Measurements from ENCODE around the gene ATAD1.

DNA sequence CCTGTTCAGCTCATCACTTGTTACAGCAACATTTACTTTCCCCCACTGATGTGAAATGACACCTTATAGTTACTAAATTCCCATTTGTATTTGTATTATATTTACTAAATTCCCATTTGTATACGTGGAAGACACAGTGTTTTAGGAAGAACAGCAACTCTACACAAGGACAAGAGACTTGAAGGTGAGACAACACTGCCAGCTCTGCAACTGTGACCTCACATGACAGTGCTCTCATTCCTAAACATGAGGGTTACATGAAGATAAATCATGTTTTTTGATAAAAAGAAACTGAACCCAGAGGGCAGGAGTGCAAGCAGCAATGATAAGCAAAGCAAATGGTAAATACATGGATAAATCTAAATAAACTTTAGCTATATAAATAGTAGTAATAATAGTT is 60.3 kb downstream of the ATAD1 start:
- TF ChIP-seq, protein P1, sequence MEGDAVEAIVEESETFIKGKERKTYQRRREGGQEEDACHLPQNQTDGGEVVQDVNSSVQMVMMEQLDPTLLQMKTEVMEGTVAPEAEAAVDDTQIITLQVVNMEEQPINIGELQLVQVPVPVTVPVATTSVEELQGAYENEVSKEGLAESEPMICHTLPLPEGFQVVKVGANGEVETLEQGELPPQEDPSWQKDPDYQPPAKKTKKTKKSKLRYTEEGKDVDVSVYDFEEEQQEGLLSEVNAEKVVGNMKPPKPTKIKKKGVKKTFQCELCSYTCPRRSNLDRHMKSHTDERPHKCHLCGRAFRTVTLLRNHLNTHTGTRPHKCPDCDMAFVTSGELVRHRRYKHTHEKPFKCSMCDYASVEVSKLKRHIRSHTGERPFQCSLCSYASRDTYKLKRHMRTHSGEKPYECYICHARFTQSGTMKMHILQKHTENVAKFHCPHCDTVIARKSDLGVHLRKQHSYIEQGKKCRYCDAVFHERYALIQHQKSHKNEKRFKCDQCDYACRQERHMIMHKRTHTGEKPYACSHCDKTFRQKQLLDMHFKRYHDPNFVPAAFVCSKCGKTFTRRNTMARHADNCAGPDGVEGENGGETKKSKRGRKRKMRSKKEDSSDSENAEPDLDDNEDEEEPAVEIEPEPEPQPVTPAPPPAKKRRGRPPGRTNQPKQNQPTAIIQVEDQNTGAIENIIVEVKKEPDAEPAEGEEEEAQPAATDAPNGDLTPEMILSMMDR (IDR thresholded peaks at IDR 0.05 in 2 of 3, conservative IDR thresholded peaks at IDR 0.05 in 1 of 3; ENCODE audit: control insufficient read depth in 2 of 3, extremely low read depth in 1 of 3, insufficient read depth in 1 of 3, low read depth in 3 of 3, low read length in 3 of 3) = no peak
- TF ChIP-seq POLR2AphosphoS5 (IDR thresholded peaks at IDR 0.05; ENCODE audit: low read length) (no peak), EP300 (IDR thresholded peaks at IDR 0.05; ENCODE audit: borderline replicate concordance in 1 of 2, control insufficient read depth in 1 of 2, low read depth in 2 of 2, low read length in 2 of 2) (no peak), FOS (IDR thresholded peaks at IDR 0.05; ENCODE audit: borderline replicate concordance, extremely low read depth, insufficient read length) (no peak), RFX5 (IDR thresholded peaks at IDR 0.05; ENCODE audit: low read depth, low read length) (no peak), ZBED1 (IDR thresholded peaks at IDR 0.05; ENCODE audit: borderline replicate concordance) (no peak), CEBPB (IDR thresholded peaks at IDR 0.05; ENCODE audit: borderline replicate concordance in 1 of 2, low read depth in 2 of 2, low read length in 2 of 2) (no peak), YY1 (IDR thresholded peaks at IDR 0.05; ENCODE audit: low read depth, low read length) (no peak), SREBF1 (IDR thresholded peaks at IDR 0.05; ENCODE audit: low read length) (no peak), BRCA1 (IDR thresholded peaks at IDR 0.05; ENCODE audit: low read depth, low read length) (no peak), CBX3 (IDR thresholded peaks at IDR 0.05; ENCODE audit: borderline replicate concordance, low read depth) (no peak), SP1 (IDR thresholded peaks at IDR 0.05; ENCODE audit: low read depth, low read length) (no peak)
- TF ChIP-seq, protein P2, sequence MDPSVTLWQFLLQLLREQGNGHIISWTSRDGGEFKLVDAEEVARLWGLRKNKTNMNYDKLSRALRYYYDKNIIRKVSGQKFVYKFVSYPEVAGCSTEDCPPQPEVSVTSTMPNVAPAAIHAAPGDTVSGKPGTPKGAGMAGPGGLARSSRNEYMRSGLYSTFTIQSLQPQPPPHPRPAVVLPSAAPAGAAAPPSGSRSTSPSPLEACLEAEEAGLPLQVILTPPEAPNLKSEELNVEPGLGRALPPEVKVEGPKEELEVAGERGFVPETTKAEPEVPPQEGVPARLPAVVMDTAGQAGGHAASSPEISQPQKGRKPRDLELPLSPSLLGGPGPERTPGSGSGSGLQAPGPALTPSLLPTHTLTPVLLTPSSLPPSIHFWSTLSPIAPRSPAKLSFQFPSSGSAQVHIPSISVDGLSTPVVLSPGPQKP (IDR thresholded peaks at IDR 0.05; ENCODE audit: low read depth, low read length) = no peak

Data from GM12878 (cell line).